Central memory CD4-positive, alpha-beta T cell (primary cell): ENCODE results near the gene GGT5.
A peak's percentile ranks its signal among the peaks of the same experiment; 100 is the strongest.

Experiments used
- DNase-seq: peaks from one replicate; pipeline ENCODE4 v3.0.0; 2022

The GGT5 gene

GRCh38 chr22:24181088-24181995, 63.5 kb downstream of the GGT5 start, which contains the start of gene SUSD2:
Gene SUSD2 (plus strand): TSS chr22:24181487. CDS start chr22:24181520, 33 bp downstream.
- no peak for DNase-seq

GRCh38 chr22:24180316-24181087, 64.4 kb downstream of the GGT5 start:
- DNase-seq, result no peak

GRCh38 chr22:24179478-24180210, 65.2 kb downstream of the GGT5 start:
- no peak for DNase-seq

- DNase-seq, result no peak
Observed at GRCh38 chr22:24178502-24179440, 66.1 kb downstream of the GGT5 start.

GRCh38 chr22:24178021-24178431, 66.9 kb downstream of the GGT5 start:
- no peak for DNase-seq

GRCh38 chr22:24177456-24177855, 67.4 kb downstream of the GGT5 start:
- DNase-seq, result no peak

GRCh38 chr22:24177045-24177444, 67.8 kb downstream of the GGT5 start:
- DNase-seq, result no peak

- DNase-seq, result no peak
Observed at GRCh38 chr22:24176630-24177029, 68.3 kb downstream of the GGT5 start.

GRCh38 chr22:24176040-24176439, 68.8 kb downstream of the GGT5 start:
- DNase-seq, result no peak

- peak; percentile 31 for DNase-seq
Observed at GRCh38 chr22:24175160-24175808, 69.6 kb downstream of the GGT5 start.

- DNase-seq, result no peak
Observed at GRCh38 chr22:24171822-24172221, 73.1 kb downstream of the GGT5 start.

- no peak for DNase-seq
Observed at GRCh38 chr22:24170632-24171031, 74.2 kb downstream of the GGT5 start.

GRCh38 chr22:24170188-24170587, 74.7 kb downstream of the GGT5 start:
- no peak for DNase-seq
